GM19025 (cell line): ENCODE measurements around the gene RAB42.
A peak's percentile ranks its signal among the peaks of the same experiment; 100 is the strongest.
"Not testable (repeated sequence)": the region's sequence is repeated elsewhere in the genome, so short reads cannot be mapped to it uniquely, and the experiment has no call there.

ENCODE experiments used
- ATAC-seq: cut with Tn5 transposase; IDR thresholded peaks from one replicate; pipeline ENCODE4 v1.9.1; 2021; ENCODE audit warnings: mild to moderate bottlenecking, low read depth, moderate library complexity; ENCODE audit not compliant: unreplicated experiment

The RAB42 gene, protein sequence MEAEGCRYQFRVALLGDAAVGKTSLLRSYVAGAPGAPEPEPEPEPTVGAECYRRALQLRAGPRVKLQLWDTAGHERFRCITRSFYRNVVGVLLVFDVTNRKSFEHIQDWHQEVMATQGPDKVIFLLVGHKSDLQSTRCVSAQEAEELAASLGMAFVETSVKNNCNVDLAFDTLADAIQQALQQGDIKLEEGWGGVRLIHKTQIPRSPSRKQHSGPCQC

DNA sequence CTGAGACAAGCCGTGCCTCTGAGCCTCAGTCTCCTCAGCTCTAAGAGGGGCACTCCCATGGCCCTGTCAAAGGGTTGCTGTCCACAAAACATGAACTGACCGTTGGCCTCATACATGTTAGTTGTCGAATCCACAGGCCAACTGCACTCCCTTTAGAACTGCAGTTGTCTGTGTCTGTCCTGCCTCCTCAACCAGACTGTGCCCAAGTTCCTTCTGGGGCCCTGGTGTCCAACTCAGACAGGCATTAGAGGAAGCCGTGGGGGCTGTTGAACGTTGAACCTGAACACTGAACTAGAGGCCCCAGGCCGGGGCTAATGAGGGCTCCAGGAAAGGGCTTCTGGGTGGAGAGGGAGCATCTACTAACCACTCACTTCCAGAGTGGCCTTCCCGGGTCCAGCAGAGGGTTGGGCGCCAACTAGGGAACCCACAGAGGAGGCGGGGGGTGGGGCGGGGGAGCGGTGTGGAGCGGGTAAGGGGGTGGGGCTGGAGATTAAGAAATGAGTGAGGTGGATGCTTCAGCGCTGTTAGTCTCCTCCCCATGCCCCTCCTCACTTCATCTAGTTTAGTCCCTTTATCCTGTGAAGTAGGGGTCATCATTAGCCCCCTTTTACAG is at the start of gene RAB42:
TSS of gene RAB42 (plus strand) at position 558 of the 613 bp plus-strand sequence. CDS start 247 bp downstream, outside the sequence.
- no peak for ATAC-seq

DNA sequence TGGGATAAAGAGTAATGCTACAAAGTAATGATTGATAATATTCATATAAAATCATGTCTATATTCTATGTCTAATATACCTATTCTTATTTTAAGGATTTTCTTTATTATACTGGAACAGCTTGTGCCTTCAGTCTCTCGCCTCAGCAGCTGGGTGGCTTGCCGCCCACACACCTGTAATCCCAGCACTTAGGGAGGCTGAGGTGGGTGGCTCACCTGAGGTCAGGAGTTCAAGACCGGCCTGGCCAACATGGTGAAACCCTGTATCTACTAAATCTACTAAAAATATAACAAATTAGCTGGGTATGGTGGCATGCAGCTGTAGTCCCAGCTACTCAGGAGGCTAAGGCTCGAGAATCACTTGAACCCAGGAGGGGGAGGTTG is 46.8 kb upstream of the RAB42 start:
- ATAC-seq = no peak

DNA sequence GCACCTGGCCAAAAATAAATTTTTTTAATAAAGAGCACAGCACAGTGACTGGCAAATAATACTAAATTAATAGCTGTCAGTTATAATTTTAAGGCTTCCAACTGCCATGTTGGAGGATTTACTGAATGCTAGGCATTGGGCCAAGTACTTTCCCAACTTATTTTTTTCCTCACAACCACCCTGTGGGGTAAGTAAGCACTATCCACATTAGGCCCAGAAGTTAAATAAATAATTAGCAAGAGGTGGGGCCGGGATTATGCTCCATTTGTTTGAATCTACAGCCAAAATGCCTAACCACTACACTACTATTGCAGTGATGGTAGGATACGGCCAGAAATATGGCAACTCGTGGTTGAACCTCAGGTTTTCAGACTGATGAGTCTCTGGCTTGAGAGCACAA is 43.7 kb upstream of the RAB42 start:
- no peak for ATAC-seq

DNA sequence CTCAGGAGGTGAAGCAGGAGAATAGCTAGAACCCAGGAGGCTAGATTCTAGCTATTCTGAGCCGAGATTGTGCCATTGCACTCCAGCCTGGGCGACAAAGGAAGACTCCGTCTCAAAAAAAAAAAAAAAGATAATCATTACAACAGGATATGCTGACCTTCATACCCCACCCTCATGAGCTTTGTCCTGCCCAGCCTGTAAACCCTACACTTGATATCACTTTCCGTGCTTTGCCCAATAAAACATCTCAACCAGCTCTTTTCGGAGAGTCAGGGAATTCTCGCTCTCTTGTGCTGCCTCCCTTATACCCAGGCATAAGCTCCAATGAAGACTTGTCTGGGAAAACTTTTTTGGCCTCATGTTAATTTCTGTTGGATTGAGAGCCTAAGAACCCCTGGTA is 40.7 kb upstream of the RAB42 start:
- ATAC-seq = no peak

DNA sequence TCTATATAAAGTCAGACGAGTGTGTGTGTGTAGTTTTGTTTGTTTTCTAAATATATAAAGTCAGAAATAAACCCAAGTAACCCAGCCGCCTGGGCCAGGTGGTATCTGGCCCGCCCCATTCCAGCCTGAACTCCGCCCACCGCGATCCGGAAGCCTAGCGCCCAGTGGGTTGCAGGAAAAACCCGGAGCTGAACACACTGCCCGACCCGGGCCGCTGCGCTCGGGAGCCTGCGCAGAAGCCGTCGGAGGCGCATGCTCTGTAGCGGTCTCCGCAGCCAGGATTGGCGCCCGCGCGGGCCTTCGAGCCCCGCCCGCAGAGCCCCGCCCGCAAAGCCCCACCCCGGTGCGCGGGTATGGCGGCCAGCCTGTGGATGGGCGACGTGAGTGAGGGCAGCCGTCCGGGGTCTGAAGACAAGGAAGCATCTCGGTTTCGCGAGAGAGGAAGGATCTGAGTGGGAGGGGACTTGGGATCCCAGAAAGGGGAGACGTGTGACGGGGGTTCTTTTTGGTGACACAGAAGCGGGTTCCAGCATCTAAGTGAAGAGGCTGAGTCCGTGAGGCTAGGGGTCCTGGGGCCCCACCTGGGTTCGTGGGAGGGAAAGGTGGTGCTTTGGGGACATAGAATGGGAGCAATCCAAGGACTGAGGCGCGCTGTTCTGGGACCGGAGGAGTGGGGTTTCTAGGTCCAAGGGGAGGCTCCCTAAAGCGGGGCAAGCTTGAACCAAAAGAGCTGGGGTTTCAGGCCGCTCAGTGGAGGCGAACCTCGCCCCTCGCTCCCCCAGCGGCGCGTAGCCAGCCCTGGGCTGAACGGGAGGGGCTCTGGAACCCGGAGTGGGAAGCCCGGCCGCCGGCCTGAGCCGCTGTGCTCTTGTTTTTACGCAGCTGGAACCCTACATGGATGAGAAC is 39.1 kb upstream of the RAB42 start, which contains the start of gene TRNAU1AP:
TSS of gene TRNAU1AP (plus strand) at position 328 of the 906 bp plus-strand sequence. CDS start at position 354, 26 bp downstream.
- peak; percentile 89 for ATAC-seq

DNA sequence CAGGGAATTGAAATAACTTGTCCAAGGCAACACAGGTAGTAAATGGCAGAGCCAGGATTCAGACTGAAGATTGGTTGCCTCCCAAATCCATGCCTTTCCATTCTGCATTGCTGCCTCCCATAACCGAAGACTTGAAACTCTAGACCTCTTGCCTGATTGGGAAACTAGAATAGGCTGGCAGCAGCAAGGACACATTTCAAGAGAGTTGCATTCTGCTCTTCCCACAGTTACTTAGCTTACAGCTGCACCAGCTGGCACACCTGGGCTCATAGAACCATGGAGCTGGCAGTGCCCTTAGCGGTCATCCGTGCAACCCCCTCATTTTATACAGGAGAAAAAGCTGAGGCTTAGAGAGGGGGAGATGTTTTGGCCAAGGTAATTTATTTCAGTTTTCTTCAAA is 31.2 kb upstream of the RAB42 start:
- ATAC-seq = no peak

DNA sequence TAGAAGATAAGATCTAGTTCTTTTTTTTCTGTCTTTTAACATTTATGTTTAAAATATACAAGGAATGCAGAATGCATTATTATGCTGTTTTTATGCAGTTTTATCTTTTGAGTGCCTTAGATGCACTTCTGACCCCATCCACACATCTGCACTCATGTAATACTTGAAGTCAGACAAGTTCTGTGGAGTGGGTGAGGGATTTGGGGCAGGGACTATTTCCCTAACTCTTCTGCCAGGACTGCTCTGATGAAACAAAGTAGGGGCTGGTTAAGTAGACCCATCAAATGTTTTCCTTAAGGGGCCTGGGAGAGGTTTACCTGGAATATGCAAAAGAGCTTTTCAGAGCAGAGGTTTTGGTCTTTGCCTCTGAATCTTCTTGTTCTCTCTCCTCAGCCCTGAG is 27.8 kb upstream of the RAB42 start:
- ATAC-seq = no peak

DNA sequence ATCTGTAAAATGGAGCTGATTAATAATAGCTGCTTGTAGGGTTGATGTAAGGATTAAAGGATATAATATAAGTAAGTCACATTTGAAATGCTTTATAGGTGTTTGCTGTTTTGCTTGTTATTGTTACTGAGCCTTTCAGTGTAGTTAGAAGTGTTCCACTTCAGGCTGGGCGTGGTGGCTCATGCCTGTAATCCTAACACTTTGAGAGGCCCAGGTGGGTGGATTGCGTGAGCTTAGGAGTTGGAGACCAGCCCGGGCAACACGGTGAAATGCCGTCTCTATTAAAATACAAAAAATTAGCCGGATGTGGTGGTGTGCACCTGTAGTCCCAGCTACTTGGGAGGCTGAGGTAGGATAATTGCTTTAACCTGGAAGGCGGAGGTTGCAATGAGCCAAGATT is 27.0 kb upstream of the RAB42 start:
- ATAC-seq = no peak

DNA sequence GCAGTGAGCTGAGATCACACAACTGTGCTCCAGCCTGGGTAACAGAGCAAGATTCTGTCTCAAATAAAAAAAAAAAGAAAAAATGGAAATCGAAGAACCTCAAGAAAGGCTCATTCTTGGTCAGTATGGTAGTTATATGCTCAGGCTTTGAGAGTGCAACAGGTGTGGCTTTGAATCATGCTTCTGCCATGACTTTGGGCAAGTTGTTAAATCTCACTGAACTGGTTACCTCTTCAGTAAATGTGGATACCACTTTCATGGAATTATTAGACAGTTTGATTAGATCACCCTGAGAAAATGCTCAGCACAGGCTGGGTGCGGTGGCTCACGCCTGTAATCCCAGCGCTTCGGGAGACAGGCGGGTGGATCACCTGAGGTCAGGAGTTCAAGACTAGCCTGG is 26.3 kb upstream of the RAB42 start:
- no peak for ATAC-seq

DNA sequence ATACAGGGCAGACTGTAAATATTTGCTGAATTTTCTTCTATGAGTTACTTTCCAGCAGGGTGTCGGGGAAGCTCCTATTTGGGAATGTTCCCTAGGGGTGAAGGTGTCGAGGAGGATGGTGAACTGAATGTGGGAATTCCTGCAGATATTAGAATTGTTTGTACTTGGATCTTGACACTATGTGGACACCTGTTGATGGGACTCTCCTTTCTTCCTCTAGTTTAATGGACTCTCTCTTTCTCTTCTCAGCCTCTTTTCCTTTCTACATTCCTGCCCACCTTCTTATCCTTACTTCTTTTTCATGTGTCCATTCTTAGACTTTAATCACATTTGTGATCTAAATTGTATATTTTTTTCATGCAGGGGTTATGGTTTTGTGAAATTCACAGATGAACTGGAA is 25.1 kb upstream of the RAB42 start:
- ATAC-seq = no peak

DNA sequence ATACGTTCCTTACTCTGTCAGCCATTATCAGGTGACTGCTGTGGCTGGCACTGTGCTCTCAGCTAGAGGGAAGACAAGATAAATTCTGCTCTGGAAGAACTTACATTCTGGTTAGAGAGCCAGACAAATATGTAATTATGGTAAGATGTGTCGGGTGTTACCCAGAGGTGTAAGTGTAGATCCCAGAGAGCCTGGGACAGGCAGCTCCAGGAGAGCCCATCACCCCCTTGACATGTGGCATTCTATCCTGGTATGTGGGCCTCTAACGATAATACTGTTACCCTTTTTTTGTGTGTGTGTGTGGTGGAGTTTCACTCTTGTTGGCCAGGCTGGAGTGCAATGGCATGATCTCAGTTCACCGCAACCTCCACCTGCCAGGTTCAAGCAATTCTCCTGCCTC is 20.2 kb upstream of the RAB42 start:
- no peak for ATAC-seq

DNA sequence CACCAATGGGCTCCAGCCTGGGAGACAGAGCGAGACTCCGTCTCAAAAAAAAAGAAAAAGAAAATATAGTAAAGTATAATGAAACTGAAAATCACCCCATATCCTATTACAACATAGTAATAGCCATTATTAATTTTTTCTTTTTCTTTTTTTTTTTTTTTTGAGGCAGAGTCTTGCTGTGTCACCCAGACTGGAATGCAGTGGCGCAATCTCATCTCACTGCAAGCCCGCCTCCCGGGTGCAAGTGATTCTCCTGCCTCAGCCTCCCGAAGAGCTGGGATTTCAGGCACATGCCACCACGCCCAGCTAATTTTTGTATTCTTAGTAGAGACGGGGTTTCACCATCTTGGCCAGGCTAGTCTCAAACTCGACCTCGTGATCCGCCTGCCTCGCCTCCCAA is 19.2 kb upstream of the RAB42 start:
- not testable (repeated sequence) for ATAC-seq

DNA sequence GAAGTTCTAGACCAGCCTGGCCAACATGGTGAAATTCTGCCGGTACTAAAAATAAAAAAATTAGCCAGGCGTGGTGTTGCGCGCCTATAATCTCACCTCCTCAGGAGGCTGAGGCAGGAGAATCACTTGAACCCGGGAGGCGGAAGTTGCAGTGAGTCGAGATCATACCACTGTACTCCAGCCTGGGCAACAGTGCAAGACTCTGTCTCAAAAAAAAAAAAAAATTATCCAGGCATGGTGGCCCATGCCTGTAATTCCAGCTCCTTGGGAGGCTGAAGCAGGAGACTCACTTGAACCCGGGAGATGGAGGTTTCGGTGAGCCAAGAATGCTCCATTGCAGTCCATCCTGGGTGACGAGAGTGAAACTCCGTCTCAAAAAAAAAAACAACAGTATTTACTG is 18.5 kb upstream of the RAB42 start:
- ATAC-seq = no peak

DNA sequence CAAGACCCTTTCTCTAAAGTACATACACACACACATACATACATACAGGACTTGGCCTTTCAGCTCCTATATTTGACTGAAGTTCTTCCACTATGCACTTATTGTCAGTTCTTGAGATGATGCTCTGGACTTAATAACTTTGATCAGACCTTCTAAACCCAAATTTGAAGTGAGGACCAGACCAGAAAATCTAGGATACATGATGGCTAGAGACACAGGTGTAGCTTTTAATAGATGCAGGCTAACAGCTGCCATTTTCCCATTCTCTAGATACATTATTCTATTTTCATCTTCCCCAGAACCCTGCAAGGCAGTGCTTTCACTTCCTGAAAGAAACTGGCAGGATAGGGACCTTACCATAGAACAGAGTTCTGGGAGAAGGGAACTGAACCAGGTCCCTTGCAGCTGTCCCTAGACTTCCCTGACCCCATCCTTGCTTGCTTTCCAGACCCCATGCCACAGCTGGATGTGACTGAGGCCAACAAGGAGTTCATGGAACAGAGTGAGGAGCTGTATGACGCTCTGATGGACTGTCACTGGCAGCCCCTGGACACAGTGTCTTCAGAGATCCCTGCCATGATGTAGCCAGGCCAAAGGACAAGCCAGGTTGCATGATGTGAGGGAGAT is 14.9 kb upstream of the RAB42 start:
- no peak for ATAC-seq

DNA sequence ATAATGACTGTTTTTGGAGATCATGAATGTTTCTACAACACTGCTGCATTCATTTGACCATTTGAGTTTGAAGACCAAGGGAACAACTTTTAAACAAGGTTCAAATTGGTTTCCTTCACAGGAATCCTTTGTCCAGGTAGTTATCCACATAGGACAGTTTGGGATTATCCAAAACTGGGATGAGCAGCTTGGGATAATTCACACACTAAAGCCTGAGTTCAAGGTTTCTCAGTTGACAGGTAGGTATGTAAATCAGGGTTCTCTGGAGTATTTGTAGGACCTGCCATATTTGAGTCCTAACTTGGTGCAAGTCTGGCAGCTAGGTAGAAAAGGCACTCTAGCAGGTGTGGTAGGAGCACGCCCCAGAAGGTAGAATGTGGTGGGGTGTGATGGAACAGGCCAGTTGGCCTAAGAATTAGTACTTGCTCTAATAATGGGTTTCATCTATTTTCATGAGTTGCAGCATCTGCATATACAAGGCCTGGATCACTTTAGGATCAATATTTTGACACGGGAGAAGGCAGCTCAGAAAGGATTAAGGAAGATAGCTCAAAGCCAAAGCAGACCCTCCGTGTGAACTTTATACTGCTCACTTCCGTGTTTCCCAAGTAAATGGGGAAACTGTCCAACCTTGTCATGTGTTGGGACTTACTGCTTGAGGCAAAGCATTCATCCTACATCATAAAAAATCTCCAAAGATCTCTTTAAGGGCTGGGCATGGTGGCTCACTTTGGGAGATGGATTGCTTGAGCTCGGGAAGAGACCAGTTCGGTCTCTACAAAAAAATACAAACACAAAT is 14.1 kb upstream of the RAB42 start:
- ATAC-seq = no peak

DNA sequence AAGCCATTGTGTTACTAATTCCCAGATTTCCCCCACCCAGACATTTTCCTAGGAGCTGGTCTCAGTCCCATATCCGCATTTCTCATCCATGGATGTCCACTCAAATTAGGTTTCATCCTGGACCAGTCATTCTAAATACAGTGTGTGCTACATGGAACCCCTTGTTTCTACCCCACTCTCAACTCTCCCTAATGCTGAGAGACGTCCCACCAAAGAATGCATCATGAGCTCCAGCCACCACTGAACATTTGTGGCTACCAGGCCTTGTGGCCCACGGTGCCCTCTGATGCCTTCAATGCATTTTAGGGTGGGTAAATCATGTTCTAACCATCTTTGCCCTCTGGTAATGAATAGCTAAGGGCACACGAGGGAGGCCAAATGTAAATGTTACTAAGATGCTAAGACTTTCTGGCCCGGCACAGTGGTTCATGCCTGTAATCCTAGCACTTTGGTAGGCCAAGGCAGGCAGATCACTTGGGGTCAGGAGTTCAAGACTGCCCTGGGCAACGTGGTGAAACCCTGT is 13.3 kb upstream of the RAB42 start:
- no peak for ATAC-seq

DNA sequence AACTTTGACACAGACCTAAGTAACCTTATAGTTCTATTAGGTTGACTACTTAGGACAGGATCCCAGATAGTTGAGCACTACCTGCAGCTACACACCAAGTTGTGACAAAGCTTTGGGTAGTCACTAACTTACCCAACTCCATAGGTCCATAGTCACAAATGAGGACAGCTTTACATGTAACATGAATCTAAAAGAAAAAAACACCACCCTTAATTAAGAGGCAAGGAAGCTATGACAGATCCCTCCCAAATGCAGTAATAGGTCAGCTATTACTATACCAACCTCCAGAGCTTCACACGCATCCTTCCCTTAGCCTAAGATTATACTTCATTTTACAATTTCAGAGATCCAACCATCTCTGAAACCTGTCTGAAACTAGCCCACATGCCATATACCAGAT is 12.7 kb upstream of the RAB42 start:
- ATAC-seq = no peak

DNA sequence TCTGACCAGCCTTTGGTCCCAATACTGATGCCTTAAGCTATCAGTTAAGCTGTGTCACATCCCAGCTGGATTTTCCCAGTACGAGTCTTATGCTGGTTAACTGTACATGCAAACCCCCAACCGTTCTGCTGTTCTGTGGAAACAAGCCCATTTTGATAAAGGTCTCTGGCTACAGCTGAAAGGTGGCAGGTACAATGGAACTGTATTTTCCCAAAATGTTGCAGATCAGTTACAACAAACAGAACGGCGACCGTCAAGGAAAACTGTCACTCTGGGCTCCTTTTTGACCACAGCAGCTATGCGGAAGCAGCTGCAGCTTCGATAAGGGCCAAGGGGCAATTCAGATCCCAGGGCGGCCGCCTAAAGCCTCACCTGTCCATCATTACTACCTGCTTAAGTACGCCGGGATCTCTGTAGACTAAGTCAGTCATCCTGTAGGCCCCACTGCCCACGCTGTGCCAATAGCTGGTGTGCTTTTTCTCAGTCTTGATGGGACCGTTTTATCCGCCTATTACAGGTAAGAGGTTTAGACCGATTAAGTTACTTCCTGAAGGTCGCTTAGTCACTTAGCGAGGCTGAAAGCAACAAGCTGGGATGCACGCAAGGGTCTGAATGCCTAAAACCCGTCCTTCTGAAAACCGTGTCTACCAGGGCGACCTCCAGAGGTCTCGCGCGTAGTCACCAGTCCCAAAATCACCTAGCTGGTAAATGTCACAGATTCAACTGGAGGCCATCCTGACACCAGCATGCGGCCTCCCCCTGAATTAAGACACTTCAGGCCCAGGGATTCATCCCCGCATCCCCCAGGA is 11.1 kb upstream of the RAB42 start:
- ATAC-seq = peak; percentile 1
